CD4-positive, alpha-beta memory T cell (primary cell): ENCODE results near the gene ZNF420. TPM values are rescaled to one million over a fixed set of nuclear protein-coding genes. Genes with fewer than 3 reads are reported as not detected.
A peak's percentile ranks its signal among the peaks of the same experiment; 100 is the strongest.
"Not testable (repeated sequence)": the region's sequence is repeated elsewhere in the genome, so short reads cannot be mapped to it uniquely, and the experiment has no call there.

ENCODE experiments used
- CTCF ChIA-PET: fragments of 350-600 bp; sonication (Branson Sonifier 250); formaldehyde crosslinking; loops from one replicate; lab custom pipeline; 2021; ENCODE audit warnings: inconsistent platforms; ENCODE audit not compliant: partially characterized antibody; lab: Charles Lee
- POLR2A ChIA-PET: fragments of 350-600 bp; sonication (Branson Sonifier 250); formaldehyde crosslinking; loops from one replicate; lab custom pipeline; 2021; ENCODE audit not compliant: partially characterized antibody; lab: Charles Lee
- DNase-seq, 5 donors: peaks; one replicate each; pipeline versions ENCODE4 v3.0.0 to v3.0.0-alpha.2; 2020 to 2022; ENCODE audit warnings: mixed read lengths in 1 of 5
- H3K27ac ChIP-seq: one replicate; pipeline ENCODE4 v1.7.0; 2013; ENCODE audit warnings: low read depth, low read length
- H3K27me3 ChIP-seq: 2 replicates; pipeline ENCODE4 v1.7.0; 2013; ENCODE audit warnings: mild to moderate bottlenecking, low read length, moderate library complexity; ENCODE audit not compliant: insufficient read depth
- H3K36me3 ChIP-seq: 2 replicates; pipeline ENCODE4 v1.7.0; 2013; ENCODE audit warnings: mild to moderate bottlenecking, low read length, moderate library complexity; ENCODE audit not compliant: insufficient read depth
- H3K4me1 ChIP-seq: 2 replicates; pipeline ENCODE4 v1.7.0; 2013; ENCODE audit warnings: mild to moderate bottlenecking, low read length, moderate library complexity; ENCODE audit not compliant: insufficient read depth
- H3K4me3 ChIP-seq, 2 donors: one replicate each; pipeline ENCODE4 v1.7.0; 2013; ENCODE audit warnings: low read length in 2 of 2, mild to moderate bottlenecking in 1 of 2
- H3K9me3 ChIP-seq, 2 donors: one replicate each; pipeline ENCODE4 v1.7.0; 2013; ENCODE audit warnings: low read length in 2 of 2, control low read depth in 1 of 2; ENCODE audit not compliant: control insufficient read depth in 1 of 2
- H3K27ac Mint-ChIP-seq, 7 donors: one replicate each; pipeline ENCODE4 v1.8.0; 2020 to 2021; ENCODE audit warnings: mixed read lengths in 7 of 7, mild to moderate bottlenecking in 6 of 7, inconsistent platforms in 3 of 7, moderate library complexity in 3 of 7
- H3K27me3 Mint-ChIP-seq, 2 donors: one replicate each; pipeline ENCODE4 v1.8.0; 2020 to 2021; ENCODE audit warnings: mixed read lengths in 2 of 2
- H3K36me3 Mint-ChIP-seq, 2 donors: one replicate each; pipeline ENCODE4 v1.8.0; 2020 to 2021; ENCODE audit warnings: mixed read lengths in 2 of 2, inconsistent platforms in 1 of 2, mild to moderate bottlenecking in 1 of 2
- H3K4me1 Mint-ChIP-seq, 4 donors: one replicate each; pipeline ENCODE4 v1.8.0; 2020 to 2021; ENCODE audit warnings: mixed read lengths in 4 of 4, mild to moderate bottlenecking in 1 of 4
- H3K4me3 Mint-ChIP-seq, 8 donors: one replicate each; pipeline ENCODE4 v1.8.0; 2020 to 2021; ENCODE audit warnings: mixed read lengths in 8 of 8, mild to moderate bottlenecking in 7 of 8, moderate library complexity in 6 of 8, inconsistent platforms in 3 of 8
- H3K9me3 Mint-ChIP-seq, 8 donors: one replicate each; pipeline ENCODE4 v1.8.0; 2020 to 2021; ENCODE audit warnings: mixed read lengths in 8 of 8, mild to moderate bottlenecking in 5 of 8, inconsistent platforms in 3 of 8, moderate library complexity in 1 of 8
- intact Hi-C: fragments of 100-400 bp; cut with micrococcal nuclease; formaldehyde crosslinking; loops from one replicate; pipeline ENCODE4 v1.15.1; 2023
- polyA plus RNA-seq, 2 donors: library from polyadenylated mRNA; unstranded; fragments of 300-500 nt; fragmentation: Illumina TruSeq; gene quantifications; one replicate each; pipeline ENCODE4 v1.2.3, GENCODE V29; 2021
- total RNA-seq, 2 experiments: library from RNA; stranded (reverse); gene quantifications; one replicate each; pipeline ENCODE4 v1.2.3, GENCODE V29; 2021

ZNF420 gene
- 10 to 100 TPM; 25.0 to 28.6 TPM for total RNA-seq
- polyA plus RNA-seq, result 10 to 100 TPM; 19.5 to 24.8 TPM

- Mint-ChIP-seq H3K9me3 (peaks cover 0 to 27% (median 13%) of the 10 kb centered on the region in 8 donors), H3K4me3 (peak within 1 kb of the TSS; percentile 90 to 100 (median 98)), H3K27me3 (no peaks in the 10 kb centered on the region), H3K27ac (peak within 1 kb of the TSS; percentile 85 to 99 (median 95)), H3K4me1 (peaks cover 22 to 43% (median 27%) of the 10 kb centered on the region in 4 donors), H3K36me3 (peaks cover 26 to 27% of the 10 kb centered on the region in 2 donors)
- ChIA-PET CTCF (interaction anchor here (1.4 to 1.7 kb wide), 3 partner anchors 94 to 700 kb away, joined by 4 to 5 read pairs (median 4); partner anchors contain the start of gene ZFP14), POLR2A (interaction anchor here (0.6 to 1.8 kb wide), 19 partner anchors 9 to 864 kb away, joined by 3 to 15 read pairs (median 5); partner anchors contain the start of genes ZFP14, ZNF146, ZNF260 and ZNF345)
- Histone ChIP-seq H3K4me3 (peak within 1 kb of the TSS; percentile 61 to 88), H3K9me3 (peaks cover 0 to under 1% of the 10 kb centered on the region in 2 donors), H3K27me3 (no peaks in the 10 kb centered on the region), H3K27ac (peak within 1 kb of the TSS; percentile 73), H3K4me1 (peaks cover 23% of the 10 kb centered on the region), H3K36me3 (no peaks in the 10 kb centered on the region)
- peak; percentile 85 to 92 (median 87) for DNase-seq
- intact Hi-C loops, result loop anchor here (1.0 to 2.0 kb wide), 12 partner anchors 94 to 864 kb away; partner anchors contain the start of genes ZFP14, ZNF345, ZNF382 and ZNF383
Measured at GRCh38 chr19:37077934-37078716, at the start of gene ZNF420. ZNF420 (plus strand) TSS chr19:37078433; CDS start chr19:37089119, 10,686 bp downstream.

DNA sequence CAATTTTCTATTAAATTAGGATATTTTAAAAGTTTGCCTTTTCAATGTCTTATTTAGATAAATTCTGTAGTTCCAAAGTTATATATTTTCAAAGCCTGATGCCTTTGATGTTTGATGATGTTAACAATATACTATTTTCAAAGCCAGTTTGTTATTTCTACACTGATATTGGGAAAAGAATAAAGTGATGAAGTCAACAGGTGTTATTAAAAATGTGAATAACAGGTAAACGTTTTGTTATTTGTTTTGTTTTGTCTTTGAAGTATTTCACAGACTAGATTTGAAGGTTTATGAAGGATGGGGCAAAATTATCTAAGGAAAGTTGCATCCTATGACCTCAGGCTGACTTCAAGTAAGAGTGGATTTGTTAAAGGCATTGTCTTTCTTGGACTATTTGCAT is 33.1 kb upstream of the ZNF420 start:
- no peak overlapping the region for H3K4me3 ChIP-seq
- ChIA-PET POLR2A (no interaction called here), CTCF (no interaction called here)
- no peak overlapping the region for H3K27ac ChIP-seq
- H3K27ac Mint-ChIP-seq, result no peak overlapping the region
- H3K27me3 Mint-ChIP-seq, result no peaks in the 10 kb centered on the region
- H3K9me3 Mint-ChIP-seq, result peaks cover 4 to 60% (median 47%) of the 10 kb centered on the region in 8 donors
- peaks cover 0 to 9% of the 10 kb centered on the region in 2 donors for H3K36me3 Mint-ChIP-seq
- H3K36me3 ChIP-seq, result no peaks in the 10 kb centered on the region
- H3K4me1 ChIP-seq, result no peaks in the 10 kb centered on the region
- intact Hi-C loops, result no loop called here
- H3K4me3 Mint-ChIP-seq, result no peak overlapping the region
- H3K4me1 Mint-ChIP-seq, result no peaks in the 10 kb centered on the region
- DNase-seq, result no peak
- peaks cover 0 to 9% of the 10 kb centered on the region in 2 donors for H3K9me3 ChIP-seq
- no peaks in the 10 kb centered on the region for H3K27me3 ChIP-seq

DNA sequence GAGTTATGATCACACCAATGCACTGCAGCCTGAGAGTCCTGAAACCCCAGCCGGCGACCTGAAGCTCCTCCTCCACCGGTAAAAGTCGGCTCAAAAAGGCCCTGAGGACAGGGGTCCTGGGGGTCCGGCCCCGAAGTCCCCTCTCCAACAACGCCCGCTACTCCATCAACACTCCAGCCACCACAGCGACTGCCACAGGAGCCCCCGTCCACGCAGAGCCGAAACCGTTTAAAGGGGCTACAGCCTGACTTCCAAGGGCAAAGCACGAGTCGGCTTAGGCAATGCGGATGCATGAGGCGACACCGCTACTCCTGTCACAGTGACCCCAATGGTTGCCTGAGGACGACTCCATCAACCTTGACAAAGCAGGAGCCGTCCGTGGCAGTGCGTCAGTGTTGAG is 22.9 kb upstream of the ZNF420 start:
- H3K4me3 ChIP-seq, result no peak overlapping the region
- H3K27me3 ChIP-seq, result no peaks in the 10 kb centered on the region
- no peaks in the 10 kb centered on the region for H3K4me1 ChIP-seq
- no peak overlapping the region for H3K4me3 Mint-ChIP-seq
- POLR2A ChIA-PET, result no interaction called here
- peaks cover 5 to 80% (median 57%) of the 10 kb centered on the region in 8 donors for H3K9me3 Mint-ChIP-seq
- H3K27ac Mint-ChIP-seq, result no peak overlapping the region
- no peaks in the 10 kb centered on the region for H3K27me3 Mint-ChIP-seq
- H3K36me3 ChIP-seq, result no peaks in the 10 kb centered on the region
- DNase-seq, result peak in 1 of 5 donors; percentile 33
- H3K36me3 Mint-ChIP-seq, result peaks cover 10 to 12% of the 10 kb centered on the region in 2 donors
- CTCF ChIA-PET, result no interaction called here
- intact Hi-C loops, result no loop called here
- no peak overlapping the region for H3K27ac ChIP-seq
- no peaks in the 10 kb centered on the region for H3K4me1 Mint-ChIP-seq
- peaks cover 3 to 11% of the 10 kb centered on the region in 2 donors for H3K9me3 ChIP-seq

DNA sequence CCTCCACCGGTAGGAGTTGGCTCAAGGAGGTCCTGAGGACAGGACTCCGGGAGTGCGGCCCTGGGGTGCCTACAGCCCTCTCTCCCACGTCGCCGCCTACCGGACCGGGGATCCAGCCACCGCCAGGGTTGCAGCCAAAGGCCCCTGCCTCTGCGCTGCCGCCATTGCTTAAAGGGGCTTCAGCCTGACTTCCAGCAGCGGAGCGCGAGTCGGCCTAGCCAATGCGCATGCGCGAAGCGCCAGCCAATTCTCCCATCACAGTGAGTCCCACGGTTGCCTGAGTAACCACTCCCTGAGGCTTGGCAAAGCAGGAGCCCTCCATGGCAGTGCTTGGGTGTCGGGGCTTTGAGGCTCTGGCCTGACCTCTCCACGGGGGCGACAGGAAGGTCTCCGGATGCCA is 21.5 kb upstream of the ZNF420 start:
- no peak for DNase-seq
- ChIA-PET CTCF (no interaction called here), POLR2A (no interaction called here)
- H3K4me3 ChIP-seq, result no peak overlapping the region
- H3K27me3 Mint-ChIP-seq, result no peaks in the 10 kb centered on the region
- H3K27ac Mint-ChIP-seq, result no peak overlapping the region
- H3K4me3 Mint-ChIP-seq, result no peak overlapping the region
- H3K9me3 Mint-ChIP-seq, result peaks cover 2 to 81% (median 59%) of the 10 kb centered on the region in 8 donors
- peaks cover 3 to 16% of the 10 kb centered on the region in 2 donors for H3K36me3 Mint-ChIP-seq
- intact Hi-C loops, result no loop called here
- H3K36me3 ChIP-seq, result no peaks in the 10 kb centered on the region
- no peaks in the 10 kb centered on the region for H3K4me1 ChIP-seq
- no peaks in the 10 kb centered on the region for H3K27me3 ChIP-seq
- no peak overlapping the region for H3K27ac ChIP-seq
- H3K4me1 Mint-ChIP-seq, result no peaks in the 10 kb centered on the region
- peaks cover 3 to 11% of the 10 kb centered on the region in 2 donors for H3K9me3 ChIP-seq

GRCh38 chr19:37059142-37059541 is 19.1 kb upstream of the ZNF420 start:
- peaks cover 2 to 89% (median 63%) of the 10 kb centered on the region in 8 donors for H3K9me3 Mint-ChIP-seq

DNA sequence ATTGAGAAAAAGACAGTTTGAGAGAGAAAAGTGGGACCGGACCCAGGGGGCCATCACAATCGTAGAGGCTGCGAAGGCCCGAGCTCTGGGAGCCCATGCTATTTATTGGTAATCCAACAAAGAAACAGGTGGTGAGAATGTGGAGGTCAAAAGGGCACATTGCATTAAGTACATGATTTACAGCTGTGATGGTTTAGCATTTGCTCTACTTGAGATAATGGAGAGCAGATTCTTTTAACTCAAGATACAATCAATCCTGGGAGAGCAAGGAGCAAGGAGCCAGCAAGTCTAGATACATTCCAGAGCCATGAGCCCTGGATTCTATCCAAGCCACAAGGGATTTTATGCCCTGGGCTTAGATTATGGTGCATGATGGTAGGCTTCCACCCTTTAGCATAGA is 13.3 kb upstream of the ZNF420 start:
- CTCF ChIA-PET, H3K27me3 ChIP-seq, H3K36me3 ChIP-seq, H3K4me1 ChIP-seq, H3K4me3 ChIP-seq, POLR2A ChIA-PET, H3K27me3 Mint-ChIP-seq, H3K4me3 Mint-ChIP-seq, H3K27ac Mint-ChIP-seq, H3K27ac ChIP-seq, DNase-seq, intact Hi-C loops, H3K4me1 Mint-ChIP-seq: not testable (repeated sequence)
- H3K9me3 ChIP-seq, result peaks cover 2 to 10% of the 10 kb centered on the region in 2 donors
- Mint-ChIP-seq H3K9me3 (peaks cover 5 to 86% (median 67%) of the 10 kb centered on the region in 8 donors), H3K36me3 (peaks cover 22 to 29% of the 10 kb centered on the region in 2 donors)

More at GRCh38 chr19:37059142-37059541, 19.1 kb upstream of the ZNF420 start:
- intact Hi-C loops, result no loop called here
- Mint-ChIP-seq H3K4me3 (no peak overlapping the region), H3K27ac (no peak overlapping the region), H3K27me3 (no peaks in the 10 kb centered on the region), H3K36me3 (peaks cover 8 to 18% of the 10 kb centered on the region in 2 donors), H3K4me1 (no peaks in the 10 kb centered on the region)
- Histone ChIP-seq H3K36me3 (no peaks in the 10 kb centered on the region), H3K27me3 (no peaks in the 10 kb centered on the region), H3K27ac (no peak overlapping the region), H3K4me1 (no peaks in the 10 kb centered on the region), H3K9me3 (peaks cover 3 to 14% of the 10 kb centered on the region in 2 donors), H3K4me3 (no peak overlapping the region)
- ChIA-PET CTCF (no interaction called here), POLR2A (no interaction called here)
- no peak for DNase-seq

DNA sequence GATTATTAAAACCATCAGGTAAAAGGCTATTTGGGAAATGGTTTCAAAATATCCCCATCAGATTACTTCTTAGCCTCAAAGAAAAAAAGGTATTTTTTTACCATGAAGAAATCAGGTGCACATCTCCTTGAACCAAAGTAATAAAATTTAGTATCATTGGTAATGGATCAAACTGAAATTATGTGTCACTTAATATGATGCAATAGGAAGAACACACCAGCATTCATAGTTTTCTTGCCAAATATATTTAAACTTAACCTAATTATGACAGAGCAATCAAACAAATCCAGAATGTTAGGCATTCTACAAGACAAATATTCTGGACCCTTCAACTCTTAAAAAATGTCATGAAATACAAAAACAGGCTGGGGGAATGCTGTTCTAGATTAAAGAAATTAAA is 4.1 kb upstream of the ZNF420 start:
- Histone ChIP-seq H3K27me3 (no peaks in the 10 kb centered on the region), H3K9me3 (peaks cover 0 to 4% of the 10 kb centered on the region in 2 donors), H3K4me3 (no peak overlapping the region), H3K36me3 (no peaks in the 10 kb centered on the region), H3K4me1 (peaks cover 12% of the 10 kb centered on the region), H3K27ac (no peak overlapping the region)
- intact Hi-C loops, result no loop called here
- peaks cover 11 to 24% (median 17%) of the 10 kb centered on the region in 4 donors for H3K4me1 Mint-ChIP-seq
- peaks cover 0 to 11% of the 10 kb centered on the region in 2 donors for H3K36me3 Mint-ChIP-seq
- no peak overlapping the region for H3K27ac Mint-ChIP-seq
- DNase-seq, result no peak
- ChIA-PET POLR2A (no interaction called here), CTCF (no interaction called here)
- no peak overlapping the region for H3K4me3 Mint-ChIP-seq
- peaks cover 0 to 26% (median 13%) of the 10 kb centered on the region in 8 donors for H3K9me3 Mint-ChIP-seq
- no peaks in the 10 kb centered on the region for H3K27me3 Mint-ChIP-seq
